HepG2 (cell line): ENCODE results near the gene MADCAM1. TPM values are rescaled to one million over a fixed set of nuclear protein-coding genes. Genes with fewer than 3 reads are reported as not detected.

Experiments
- CCAR2 ChIP-seq: fragments of 200-400 bp; formaldehyde crosslinking; optimal IDR thresholded peaks from 2 replicates; pipeline ENCODE3; 2018; ENCODE audit warnings: low read depth, mild to moderate bottlenecking, low read length, moderate library complexity
- CENPT ChIP-seq: sonication (generic); formaldehyde crosslinking; IDR thresholded peaks from 2 replicates; pipeline ENCODE4 v1.8.0; 2022; ENCODE audit warnings: low read depth, mild to moderate bottlenecking, moderate library complexity, missing genetic modification reagents
- DPF2 ChIP-seq: sonication (generic); formaldehyde crosslinking; IDR thresholded peaks from 2 replicates; pipeline ENCODE4 v1.4.0; 2020; ENCODE audit warnings: mild to moderate bottlenecking, low read depth, missing genetic modification reagents, borderline replicate concordance
- HDAC6 ChIP-seq: fragments of 200-600 bp; sonication (generic); IDR thresholded peaks from 2 replicates; pipeline ENCODE4 v1.7.0; 2017; ENCODE audit warnings: mild to moderate bottlenecking, antibody characterized with exemption, low read length, low read depth
- HINFP ChIP-seq: sonication (generic); formaldehyde crosslinking; IDR thresholded peaks from 2 replicates; pipeline ENCODE4 v1.4.0; 2020; ENCODE audit warnings: low read depth, mild to moderate bottlenecking, missing genetic modification reagents
- HNRNPH1 ChIP-seq: fragments of 200-400 bp; formaldehyde crosslinking; optimal IDR thresholded peaks from 2 replicates; pipeline ENCODE3; 2017; ENCODE audit warnings: mild to moderate bottlenecking, low read depth, low read length
- KLF15 ChIP-seq: sonication (generic); formaldehyde crosslinking; IDR thresholded peaks from 2 replicates; pipeline ENCODE4 v1.8.1; 2023; ENCODE audit warnings: borderline replicate concordance, mild to moderate bottlenecking, inconsistent platforms, missing genetic modification reagents, mixed read lengths
- MAF1 ChIP-seq: sonication (generic); formaldehyde crosslinking; IDR thresholded peaks from 2 replicates; pipeline ENCODE4 v1.5.0; 2020; ENCODE audit warnings: missing genetic modification reagents, borderline replicate concordance
- NAIF1 ChIP-seq: sonication (generic); formaldehyde crosslinking; IDR thresholded peaks from 2 replicates; pipeline ENCODE4 v1.5.0; 2020; ENCODE audit warnings: mild to moderate bottlenecking, missing genetic modification reagents, borderline replicate concordance
- NCOR1 ChIP-seq: fragments of 200-600 bp; sonication (generic); IDR thresholded peaks from 2 replicates; pipeline ENCODE4 v1.7.0; 2017; ENCODE audit warnings: antibody characterized with exemption, low read length, borderline replicate concordance
- RORA ChIP-seq: sonication (generic); formaldehyde crosslinking; IDR thresholded peaks from 2 replicates; pipeline ENCODE4 v1.5.0; 2020; ENCODE audit warnings: mild to moderate bottlenecking, missing genetic modification reagents, moderate library complexity
- SALL2 ChIP-seq: sonication (generic); formaldehyde crosslinking; IDR thresholded peaks from 2 replicates; pipeline ENCODE4 v1.8.1; 2023; ENCODE audit warnings: mild to moderate bottlenecking, missing genetic modification reagents, inconsistent platforms
- TCF7 ChIP-seq: sonication (generic); IDR thresholded peaks from 2 replicates; pipeline ENCODE4 v1.6.1; 2016; ENCODE audit warnings: antibody characterized with exemption, low read depth
- TMF1 ChIP-seq: sonication (generic); formaldehyde crosslinking; IDR thresholded peaks from 2 replicates; pipeline ENCODE4 v1.8.1; 2022; ENCODE audit warnings: low read depth, missing genetic modification reagents
- ZBTB42 ChIP-seq: sonication (generic); formaldehyde crosslinking; IDR thresholded peaks from 2 replicates; pipeline ENCODE4 v1.5.0; 2020; ENCODE audit warnings: mild to moderate bottlenecking, missing genetic modification reagents
- ZBTB43 ChIP-seq: sonication (generic); formaldehyde crosslinking; conservative IDR thresholded peaks from 2 replicates; pipeline ENCODE4 v1.4.0; 2020; ENCODE audit warnings: missing genetic modification reagents
- ZBTB44 ChIP-seq: sonication (generic); formaldehyde crosslinking; IDR thresholded peaks from 2 replicates; pipeline ENCODE4 v1.4.0; 2020; ENCODE audit warnings: missing genetic modification reagents
- ZEB1 ChIP-seq: IDR thresholded peaks from 2 replicates; pipeline ENCODE4 v1.6.1; 2012; ENCODE audit warnings: mild to moderate bottlenecking, low read depth, inconsistent platforms; ENCODE audit not compliant: insufficient replicate concordance
- ZNF296 ChIP-seq: sonication (generic); formaldehyde crosslinking; conservative IDR thresholded peaks from 2 replicates; pipeline ENCODE4 v1.5.0; 2020; ENCODE audit warnings: mild to moderate bottlenecking, missing genetic modification reagents
- ZNF556 ChIP-seq: sonication (generic); formaldehyde crosslinking; IDR thresholded peaks from 2 replicates; pipeline ENCODE4 v1.4.0; 2020; ENCODE audit warnings: mild to moderate bottlenecking, missing genetic modification reagents, borderline replicate concordance
- ZNF709 ChIP-seq: sonication (generic); formaldehyde crosslinking; IDR thresholded peaks from 2 replicates; pipeline ENCODE4 v1.5.0; 2020; ENCODE audit warnings: mild to moderate bottlenecking, missing genetic modification reagents
- ZNF740 ChIP-seq: sonication (generic); formaldehyde crosslinking; IDR thresholded peaks from 2 replicates; pipeline ENCODE4 v1.4.0; 2020; ENCODE audit warnings: missing genetic modification reagents
- ZNF773 ChIP-seq: sonication (generic); formaldehyde crosslinking; IDR thresholded peaks from 2 replicates; pipeline ENCODE4 v1.4.0; 2020; ENCODE audit warnings: missing genetic modification reagents, borderline replicate concordance
- polyA plus RNA-seq, 8 experiments: library from polyadenylated mRNA; depleted of rRNA in 3 of 8; stranded (reverse) in 7 of 8; unstranded in 1 of 8; fragments of >200 nt; fragmentation: Illumina TruSeq in 4 of 8; extraction: Trizol in 4 of 8; gene quantifications; 2 replicates each; pipeline versions ENCODE4 v1.2.1 to v1.2.3, GENCODE V29; 2011 to 2016; ENCODE audit warnings: low read depth in 4 of 8, missing spikeins in 1 of 8, mixed read lengths in 1 of 8; ENCODE audit not compliant: insufficient read depth in 1 of 8
- total RNA-seq, 5 experiments: library from RNA; depleted of rRNA; stranded (reverse); fragments of >200 nt; fragmentation: Illumina TruSeq; extraction: Trizol; gene quantifications; 2 replicates each; pipeline ENCODE4 v1.2.3, GENCODE V29; 2016; ENCODE audit warnings: low read depth in 1 of 5
- TF ChIP-seq, protein P1 (sequence below): sonication (generic); formaldehyde crosslinking; IDR thresholded peaks from 2 replicates; pipeline ENCODE4 v1.4.0; 2020; ENCODE audit warnings: low read depth, mild to moderate bottlenecking, missing genetic modification reagents

Gene MADCAM1
- total and polyA plus RNA-seq, 2 of the 13 experiments (the other 11 are each of a cell fraction or from before 2014, with no cell fraction given): 0.29 to 0.33 TPM

DNA sequence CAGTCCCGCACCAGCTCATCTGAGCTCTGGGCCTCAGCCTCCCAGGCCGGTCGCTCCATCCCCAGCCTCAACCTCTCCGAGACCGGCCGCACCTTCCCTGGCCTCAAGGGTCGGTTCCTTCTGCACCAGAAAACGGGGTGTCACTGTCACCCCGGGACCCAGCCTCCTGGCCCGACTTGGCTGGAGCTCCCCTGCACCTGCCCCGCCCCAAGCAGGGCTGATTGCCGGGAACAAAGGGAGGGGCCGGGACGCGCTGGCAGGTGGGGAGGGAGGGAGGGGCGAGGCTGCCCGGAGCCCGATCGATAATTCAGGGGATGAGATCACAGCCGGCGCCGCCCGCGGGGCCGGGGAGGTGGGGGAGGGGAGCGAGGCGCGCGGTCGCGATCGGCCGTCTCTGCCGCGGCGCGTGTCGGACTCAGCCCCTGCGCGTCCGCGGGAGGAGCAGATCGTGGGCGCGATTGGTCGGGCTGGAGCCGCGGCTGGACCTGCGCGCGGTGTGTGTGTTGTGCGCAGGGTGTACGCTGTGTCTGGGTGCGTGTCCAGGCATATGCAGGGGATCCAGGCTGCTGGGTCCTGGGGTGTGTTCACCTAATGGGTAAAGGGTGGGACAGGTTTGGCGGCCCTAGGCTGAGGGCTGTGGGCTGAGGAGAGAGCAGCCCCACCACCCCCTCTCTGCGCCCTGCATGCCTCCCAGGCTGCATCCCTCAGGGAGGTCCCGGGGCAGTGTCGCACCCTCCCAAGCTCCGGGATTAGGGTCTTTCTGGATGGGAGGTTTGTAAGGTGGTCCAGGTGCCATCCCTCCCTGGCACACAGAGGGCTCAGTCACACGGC is 34.4 kb upstream of the MADCAM1 start (continued):
- no peak for TF ChIP-seq ZNF296 (CRISPR knock-in tag)
- TF ChIP-seq DPF2 (CRISPR knock-in tag): peak; percentile 14; the same call in 1 of the 2 replicates
- TF ChIP-seq ZBTB42 (CRISPR knock-in tag): no peak
- TF ChIP-seq TCF7: peak; percentile 82
- TF ChIP-seq ZNF740 (CRISPR knock-in tag): no peak
- TF ChIP-seq ZBTB44 (CRISPR knock-in tag): no peak
- no peak for TF ChIP-seq RORA (CRISPR knock-in tag)
- TF ChIP-seq MAF1: no peak
- TF ChIP-seq ZNF556 (CRISPR knock-in tag): peak; percentile 67; the same call in 1 of the 2 replicates
- TF ChIP-seq NCOR1: no peak; the same call in 1 of the 2 replicates
- TF ChIP-seq, protein P1, sequence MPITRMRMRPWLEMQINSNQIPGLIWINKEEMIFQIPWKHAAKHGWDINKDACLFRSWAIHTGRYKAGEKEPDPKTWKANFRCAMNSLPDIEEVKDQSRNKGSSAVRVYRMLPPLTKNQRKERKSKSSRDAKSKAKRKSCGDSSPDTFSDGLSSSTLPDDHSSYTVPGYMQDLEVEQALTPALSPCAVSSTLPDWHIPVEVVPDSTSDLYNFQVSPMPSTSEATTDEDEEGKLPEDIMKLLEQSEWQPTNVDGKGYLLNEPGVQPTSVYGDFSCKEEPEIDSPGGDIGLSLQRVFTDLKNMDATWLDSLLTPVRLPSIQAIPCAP: no peak
- TF ChIP-seq CENPT (CRISPR knock-in tag): no peak
- no peak for TF ChIP-seq CCAR2
- no peak for TF ChIP-seq KLF15
- TF ChIP-seq HNRNPH1: no peak
- TF ChIP-seq SALL2 (CRISPR knock-in tag): peak; percentile 28; the same call in 1 of the 2 replicates
- TF ChIP-seq ZBTB43 (CRISPR knock-in tag): no peak
- no peak for TF ChIP-seq ZNF709 (CRISPR knock-in tag)
- TF ChIP-seq NAIF1: no peak
- no peak for TF ChIP-seq HDAC6
- TF ChIP-seq TMF1 (CRISPR knock-in tag): no peak
- 0 out of 2 replicates have a peak, but pooled peaks have one; percentile 62 for TF ChIP-seq HINFP (CRISPR knock-in tag)
- TF ChIP-seq ZNF773 (CRISPR knock-in tag): peak; percentile 23; the same call in 1 of the 2 replicates
- TF ChIP-seq ZEB1: no peak
